ENCODE measurements around the gene NDUFA7. TPM values are rescaled to one million over a fixed set of nuclear protein-coding genes. Genes with fewer than 3 reads are reported as not detected.
"Not testable (repeated sequence)": the region's sequence is repeated elsewhere in the genome, so short reads cannot be mapped to it uniquely, and the experiment has no call there.

The NDUFA7 gene
- total RNA-seq, 2 experiments from 2014 or later: 84.2 to 85.1 TPM

DNA sequence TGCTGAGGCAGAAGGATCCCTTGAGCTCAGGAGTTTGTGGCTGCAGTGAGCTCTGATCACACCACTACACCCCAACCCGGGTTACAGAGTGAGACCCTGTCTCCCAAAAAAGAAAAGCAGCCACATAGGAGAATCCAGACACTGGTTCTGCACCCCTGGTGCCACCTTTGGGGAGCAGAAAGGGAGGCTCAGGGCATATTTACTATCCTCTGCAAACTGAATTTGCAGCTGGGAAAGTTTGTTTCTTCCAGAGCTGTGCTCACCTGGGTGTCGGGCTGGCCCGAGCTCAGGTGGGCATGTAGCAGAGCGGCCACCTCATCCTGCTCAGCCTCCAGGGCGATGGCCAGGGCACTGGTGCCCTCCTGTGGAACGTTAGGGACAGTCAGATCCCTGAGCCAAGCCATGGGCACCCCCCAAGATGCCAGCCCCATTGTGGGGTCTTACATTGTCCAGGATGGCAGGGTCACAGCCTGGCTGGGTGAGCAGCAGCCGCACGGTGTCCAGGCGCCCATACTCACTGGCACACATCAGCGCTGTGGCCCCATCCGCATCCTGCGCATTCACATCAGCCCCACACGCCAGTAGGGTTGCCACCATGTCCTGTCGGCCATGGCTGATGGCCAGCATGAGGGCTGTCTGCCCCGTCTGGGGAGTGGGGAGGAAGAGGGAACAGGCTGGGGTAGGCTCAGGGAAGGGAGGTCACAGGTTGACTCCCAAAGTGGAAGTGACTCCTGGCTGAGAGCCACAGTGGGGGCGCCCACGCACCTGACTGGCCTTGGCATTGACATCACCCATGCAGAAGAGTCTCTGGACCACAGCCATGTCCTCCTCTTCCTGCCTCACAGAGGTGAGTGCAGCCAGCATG, 3.2 kb upstream of the NDUFA7 start:
- CTCF ChIA-PET: interaction anchor here (0.7 to 2.1 kb wide), 4 partner anchors 10 to 64 kb away, joined by 3 to 9 read pairs (median 6); no protein-coding TSS in a partner anchor
- intact Hi-C loops (cut with micrococcal nuclease): no loop called here
- Mint-ChIP-seq H3K4me3 (peak overlapping the region; percentile 8), H3K36me3 (peaks cover 31% of the 10 kb centered on the region), H3K9me3 (no peaks in the 10 kb centered on the region), H3K4me1 (ENCODE audit: low read depth) (peaks cover 28% of the 10 kb centered on the region), H3K27ac (no peak overlapping the region), H3K27me3 (no peaks in the 10 kb centered on the region)
- no peak for DNase-seq
- POLR2A ChIA-PET: interaction anchor here (1.2 kb wide), 1 partner anchor 9 kb away, joined by 4 read pairs; no protein-coding TSS in a partner anchor

DNA sequence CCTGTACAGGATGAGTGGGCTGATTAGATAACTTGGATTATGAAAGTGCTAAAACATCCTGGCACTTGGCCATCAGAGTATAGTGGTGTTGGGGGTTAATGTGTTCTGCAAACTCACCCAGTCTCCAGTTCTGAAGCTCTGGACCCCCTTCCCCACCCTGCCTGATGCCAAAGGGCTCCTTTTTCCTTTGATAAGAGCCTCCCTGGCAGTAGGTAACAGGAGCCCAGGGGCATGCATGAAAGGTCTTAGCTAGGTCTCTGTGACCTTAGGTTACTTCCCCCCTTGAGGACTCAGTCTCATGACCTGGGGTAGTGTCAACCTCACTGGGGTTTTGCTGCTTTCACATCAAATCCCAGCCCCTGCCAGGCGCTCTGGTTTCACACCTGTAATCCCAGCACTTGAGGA, 2.6 kb upstream of the NDUFA7 start:
- H3K36me3 Mint-ChIP-seq: peaks cover 31% of the 10 kb centered on the region
- CTCF ChIA-PET: interaction anchor here (0.7 to 2.1 kb wide), 3 partner anchors 12 to 64 kb away, joined by 3 to 9 read pairs (median 7); no protein-coding TSS in a partner anchor
- intact Hi-C loops (cut with micrococcal nuclease): no loop called here
- DNase-seq: no peak
- no peaks in the 10 kb centered on the region for H3K27me3 Mint-ChIP-seq
- no peaks in the 10 kb centered on the region for H3K9me3 Mint-ChIP-seq
- peaks cover 33% of the 10 kb centered on the region for H3K4me1 Mint-ChIP-seq (ENCODE audit: low read depth)
- POLR2A ChIA-PET: interaction anchor here (1.2 kb wide), 1 partner anchor 10 kb away, joined by 4 read pairs; no protein-coding TSS in a partner anchor
- peak overlapping the region; percentile 8 for H3K4me3 Mint-ChIP-seq
- no peak overlapping the region for H3K27ac Mint-ChIP-seq

DNA sequence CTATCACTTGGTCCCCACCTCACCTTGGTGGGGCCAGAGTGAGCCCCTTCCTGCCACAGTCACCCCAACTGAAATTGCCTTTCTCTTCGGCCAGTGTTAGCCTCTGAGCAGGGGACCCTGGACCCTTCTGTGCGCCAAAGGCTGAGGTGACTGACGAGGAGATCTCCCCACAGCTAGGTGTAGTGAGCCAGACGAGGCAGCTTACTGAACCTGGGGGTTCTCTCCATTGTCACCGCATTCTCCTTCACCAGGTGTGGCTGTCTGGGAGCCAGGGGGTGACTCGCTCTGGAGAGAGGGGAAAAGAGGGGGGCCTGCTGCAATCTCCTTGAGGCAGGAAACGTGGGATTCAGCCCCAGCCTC, 1.4 kb upstream of the NDUFA7 start:
- intact Hi-C loops (cut with micrococcal nuclease): no loop called here
- peaks cover 31% of the 10 kb centered on the region for H3K36me3 Mint-ChIP-seq
- DNase-seq: no peak
- H3K27me3 Mint-ChIP-seq: no peaks in the 10 kb centered on the region
- peak overlapping the region; percentile 99 for H3K4me3 Mint-ChIP-seq
- peak overlapping the region; percentile 91 for H3K27ac Mint-ChIP-seq
- peaks cover 33% of the 10 kb centered on the region for H3K4me1 Mint-ChIP-seq (ENCODE audit: low read depth)
- CTCF ChIA-PET: interaction anchor here (2.1 kb wide), 1 partner anchor 13 kb away, joined by 9 read pairs; no protein-coding TSS in a partner anchor
- POLR2A ChIA-PET: interaction anchor here (1.0 kb wide), 1 partner anchor 379 kb away, joined by 4 read pairs; the partner anchor contains the start of gene TIMM44
- H3K9me3 Mint-ChIP-seq: no peaks in the 10 kb centered on the region

DNA sequence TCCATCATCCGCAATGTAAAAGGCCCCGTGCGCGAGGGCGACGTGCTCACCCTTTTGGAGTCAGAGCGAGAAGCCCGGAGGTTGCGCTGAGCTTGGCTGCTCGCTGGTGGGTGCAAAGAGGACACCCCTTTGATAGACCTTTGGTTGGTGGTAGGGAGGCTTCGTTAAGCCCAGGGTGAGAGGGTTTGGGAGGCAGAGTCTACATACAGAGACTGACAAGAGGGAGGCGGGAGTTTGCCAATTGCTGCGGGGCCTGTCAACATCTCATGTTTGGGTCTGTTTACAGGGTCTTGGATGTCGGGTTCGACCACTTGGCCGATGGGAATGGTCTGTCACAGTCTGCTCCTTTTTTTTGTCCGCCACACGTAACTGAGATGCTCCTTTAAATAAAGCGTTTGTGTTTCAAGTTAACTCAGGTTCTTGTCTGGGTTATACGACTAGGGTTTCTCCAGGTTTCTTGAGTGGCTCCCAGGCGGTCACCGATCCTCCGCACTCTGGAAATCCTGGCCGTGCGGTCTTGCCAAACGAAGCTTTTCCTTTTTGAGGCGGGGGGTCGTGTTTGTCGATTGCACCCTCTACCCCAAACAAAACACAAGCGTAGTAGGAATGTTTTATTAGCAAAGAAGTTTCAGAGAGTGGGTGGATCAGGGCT, 937 bp upstream of the NDUFA7 start:
- intact Hi-C loops (cut with micrococcal nuclease): loop anchor here (1.0 kb wide), 3 partner anchors 14 to 379 kb away; partner anchors contain the start of genes CD320, RAB11B and TIMM44
- Mint-ChIP-seq H3K27me3 (no peaks in the 10 kb centered on the region), H3K27ac (peak overlapping the region; percentile 91), H3K4me3 (peak overlapping the region; percentile 99), H3K9me3 (no peaks in the 10 kb centered on the region), H3K4me1 (ENCODE audit: low read depth) (peaks cover 33% of the 10 kb centered on the region), H3K36me3 (peaks cover 31% of the 10 kb centered on the region)
- POLR2A ChIA-PET: interaction anchor here (0.9 to 1.5 kb wide), 6 partner anchors 12 to 191 kb away, joined by 3 to 8 read pairs (median 3); partner anchors contain the start of genes HNRNPM and ZNF414
- CTCF ChIA-PET: interaction anchor here (1.9 to 2.1 kb wide), 2 partner anchors 13 to 14 kb away, joined by 7 to 9 read pairs; no protein-coding TSS in a partner anchor
- DNase-seq: no peak

DNA sequence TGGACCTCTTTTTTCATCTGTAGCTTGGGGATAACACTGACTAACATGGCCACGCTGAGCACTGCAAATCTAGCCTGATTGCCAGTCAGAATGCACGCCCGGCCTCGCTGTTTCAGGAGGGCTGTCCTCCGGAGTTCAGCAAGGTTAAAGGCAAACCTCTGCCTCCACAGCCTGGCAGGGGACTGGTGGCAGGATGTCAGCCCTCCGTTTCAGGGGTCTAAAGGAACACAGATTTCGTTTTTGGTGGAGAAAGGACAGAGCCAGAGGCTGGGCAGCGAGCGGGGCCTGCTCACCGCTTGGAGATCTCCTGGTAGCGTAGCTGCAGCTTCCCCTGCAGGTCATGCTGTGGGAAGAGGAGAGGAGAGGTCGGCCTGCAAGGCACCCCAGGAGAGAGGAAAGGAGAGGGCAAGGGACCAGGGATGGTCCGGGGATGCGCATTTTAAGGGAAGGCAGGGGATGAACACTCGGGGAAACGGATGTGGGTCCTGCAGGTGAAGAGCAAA, 560 bp downstream of the NDUFA7 start:
- Mint-ChIP-seq H3K4me3 (peak overlapping the region; percentile 99), H3K36me3 (peaks cover 34% of the 10 kb centered on the region), H3K9me3 (no peaks in the 10 kb centered on the region), H3K4me1 (ENCODE audit: low read depth) (peaks cover 33% of the 10 kb centered on the region), H3K27ac (peak overlapping the region; percentile 91), H3K27me3 (no peaks in the 10 kb centered on the region)
- peak; percentile 52 for DNase-seq
- CTCF ChIA-PET: interaction anchor here (0.8 to 1.9 kb wide), 3 partner anchors 15 to 257 kb away, joined by 3 to 7 read pairs (median 4); no protein-coding TSS in a partner anchor
- intact Hi-C loops (cut with micrococcal nuclease): loop anchor here (1.0 kb wide), 3 partner anchors 12 to 377 kb away; partner anchors contain the start of genes CD320, RAB11B and TIMM44
- POLR2A ChIA-PET: interaction anchor here (1.4 to 1.6 kb wide), 5 partner anchors 9 to 193 kb away, joined by 3 to 8 read pairs (median 3); partner anchors contain the start of gene ZNF414

DNA sequence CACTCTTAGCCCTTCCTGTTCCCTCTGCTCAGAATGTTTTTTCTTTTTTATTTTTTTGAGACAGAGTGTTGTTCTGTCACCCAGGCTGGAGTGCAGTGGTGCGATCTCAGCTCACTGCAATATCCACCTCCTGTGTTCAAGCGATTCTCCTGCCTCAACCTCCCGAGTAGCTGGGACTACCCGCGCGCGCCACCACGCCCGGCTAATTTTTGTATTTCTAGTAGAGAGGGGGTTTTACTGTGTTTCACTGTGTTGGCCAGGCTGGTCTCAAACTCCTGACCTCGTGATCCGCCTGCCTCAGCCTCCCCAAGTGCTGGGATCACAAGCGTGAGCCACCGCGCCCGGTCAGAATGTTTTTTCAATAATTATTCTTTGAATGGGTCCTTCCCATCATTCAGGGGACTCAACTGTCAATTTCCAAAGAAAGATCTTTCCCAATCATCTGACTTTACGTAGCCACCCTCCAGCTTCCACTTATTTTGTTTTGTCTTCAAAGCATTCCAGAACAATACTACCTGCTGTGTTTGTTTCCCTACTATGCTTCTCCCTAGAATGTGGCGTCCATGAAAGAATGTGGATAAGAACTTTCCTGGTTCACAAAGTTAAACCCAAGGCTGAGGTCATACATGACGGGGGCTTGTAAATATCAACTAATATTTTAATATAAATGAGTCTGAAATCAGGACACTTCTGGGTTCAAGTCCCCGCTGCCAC, 1.2 kb downstream of the NDUFA7 start:
- ChIA-PET POLR2A (interaction anchor here (1.6 kb wide), 1 partner anchor 8 kb away, joined by 4 read pairs; no protein-coding TSS in a partner anchor), CTCF (interaction anchor here (0.8 to 1.9 kb wide), 3 partner anchors 15 to 258 kb away, joined by 3 to 7 read pairs (median 4); no protein-coding TSS in a partner anchor)
- intact Hi-C loops (cut with micrococcal nuclease): no loop called here
- Mint-ChIP-seq H3K9me3 (no peaks in the 10 kb centered on the region), H3K36me3 (peaks cover 36% of the 10 kb centered on the region), H3K27me3 (no peaks in the 10 kb centered on the region), H3K27ac (peak overlapping the region; percentile 16), H3K4me3 (peak overlapping the region; percentile 99), H3K4me1 (ENCODE audit: low read depth) (peaks cover 33% of the 10 kb centered on the region)
- DNase-seq: no peak

DNA sequence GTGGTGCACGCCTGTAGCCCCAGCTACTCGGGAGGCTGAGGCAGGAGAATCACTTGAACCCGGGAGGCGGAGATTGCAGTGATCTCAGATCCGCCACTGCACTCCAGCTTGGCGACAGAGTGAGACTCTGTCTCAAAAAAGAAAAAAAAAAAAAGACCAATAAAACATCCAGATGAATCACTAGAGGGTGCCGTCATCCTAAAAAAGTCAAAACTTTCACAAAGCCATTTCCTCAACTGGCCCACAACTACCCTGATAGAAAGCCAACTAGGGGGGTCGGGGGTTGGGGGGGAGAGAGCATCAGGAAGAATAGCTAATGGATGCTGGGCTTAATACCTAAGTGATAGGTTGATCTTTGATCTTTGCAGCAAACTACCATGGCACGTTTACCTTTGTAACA, 2.3 kb downstream of the NDUFA7 start:
- DNase-seq; H3K27me3 Mint-ChIP-seq; H3K27ac Mint-ChIP-seq; H3K4me3 Mint-ChIP-seq; intact Hi-C loops (cut with micrococcal nuclease); POLR2A ChIA-PET; H3K9me3 Mint-ChIP-seq: not testable (repeated sequence)
- peaks cover 31% of the 10 kb centered on the region for H3K4me1 Mint-ChIP-seq (ENCODE audit: low read depth)
- CTCF ChIA-PET: interaction anchor here (0.7 kb wide), 1 partner anchor 35 kb away, joined by 3 read pairs; no protein-coding TSS in a partner anchor
- peaks cover 33% of the 10 kb centered on the region for H3K36me3 Mint-ChIP-seq

DNA sequence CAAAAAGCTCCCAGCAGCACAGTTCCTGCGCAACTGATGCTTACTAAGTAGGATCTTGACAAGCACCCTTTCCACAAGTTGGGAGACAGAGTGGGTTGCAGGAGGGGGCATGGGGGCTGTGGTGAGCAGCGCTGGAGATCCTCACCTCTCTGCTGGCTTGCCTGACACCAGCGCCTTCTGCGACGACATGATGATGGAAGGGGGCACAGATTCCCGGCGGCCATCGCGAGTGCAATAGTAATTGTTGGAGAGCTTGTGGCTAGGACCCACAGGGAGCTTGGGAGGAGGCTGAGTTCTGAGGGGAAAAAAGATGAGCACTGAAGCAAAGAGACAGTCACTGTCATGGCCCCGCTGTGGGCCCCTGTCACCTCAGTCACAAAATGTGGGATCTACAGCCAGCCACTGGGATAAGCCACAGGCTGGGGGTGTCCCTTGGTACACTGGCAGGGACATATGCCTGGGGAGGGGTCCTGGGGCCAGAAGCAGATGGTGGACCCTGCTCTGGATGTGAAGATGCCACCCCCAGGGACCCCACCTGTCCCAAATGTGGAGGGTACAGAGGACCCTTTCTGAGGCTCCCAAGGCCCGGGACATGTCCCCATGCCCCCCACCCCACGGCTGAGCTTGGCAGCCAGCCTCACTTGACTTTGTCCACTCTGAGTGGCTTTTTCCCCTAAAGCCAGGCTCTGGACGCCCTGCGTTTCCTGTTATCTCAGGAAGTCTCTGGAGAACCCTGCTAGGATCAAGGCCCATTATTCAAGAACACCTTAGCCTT, 4.6 kb downstream of the NDUFA7 start:
- intact Hi-C loops (cut with micrococcal nuclease): no loop called here
- peaks cover 12% of the 10 kb centered on the region for H3K36me3 Mint-ChIP-seq
- CTCF ChIA-PET: no interaction called here

DNA sequence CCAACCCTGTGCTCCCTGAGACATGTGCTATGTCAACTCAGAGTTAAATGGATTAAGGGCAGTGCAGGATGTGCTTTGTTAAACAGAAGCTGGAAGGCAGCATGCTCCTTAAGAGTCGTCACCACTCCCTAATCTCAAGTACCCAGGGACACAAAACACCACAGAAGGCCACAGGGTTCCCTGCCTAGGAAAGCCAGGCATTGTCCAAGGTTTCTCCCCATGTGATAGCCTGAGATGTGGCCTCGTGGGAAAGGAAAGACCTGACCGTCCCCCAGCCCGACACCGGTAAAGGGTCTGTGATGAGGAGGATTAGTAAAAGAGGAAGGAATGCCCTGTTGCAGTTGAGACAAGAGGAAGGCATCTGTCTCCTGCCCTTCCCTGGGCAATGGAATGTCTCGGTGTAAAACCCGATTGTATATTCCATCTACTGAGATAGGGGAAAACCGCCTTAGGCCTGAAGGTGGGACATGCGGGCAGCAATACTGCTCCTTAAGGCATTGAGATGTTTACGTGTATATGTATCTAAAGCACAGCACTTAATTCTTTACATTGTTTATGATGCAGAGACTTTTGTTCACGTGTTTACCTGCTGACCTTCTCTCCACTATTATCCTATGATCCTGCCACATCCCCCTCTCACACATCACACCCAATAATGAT, 6.1 kb downstream of the NDUFA7 start:
- intact Hi-C loops (cut with micrococcal nuclease); H3K4me3 Mint-ChIP-seq; H3K27me3 Mint-ChIP-seq; H3K27ac Mint-ChIP-seq; H3K36me3 Mint-ChIP-seq; CTCF ChIA-PET; DNase-seq; H3K9me3 Mint-ChIP-seq; POLR2A ChIA-PET: not testable (repeated sequence)
- H3K4me1 Mint-ChIP-seq (ENCODE audit: low read depth): peaks cover 11% of the 10 kb centered on the region

More for the DNA sequence above, 4.6 kb downstream of the NDUFA7 start:
- no peak for DNase-seq
- Mint-ChIP-seq H3K27me3 (no peaks in the 10 kb centered on the region), H3K27ac (no peak overlapping the region), H3K4me3 (no peak overlapping the region), H3K4me1 (ENCODE audit: low read depth) (peaks cover 13% of the 10 kb centered on the region), H3K9me3 (no peaks in the 10 kb centered on the region)
- POLR2A ChIA-PET: no interaction called here

DNA sequence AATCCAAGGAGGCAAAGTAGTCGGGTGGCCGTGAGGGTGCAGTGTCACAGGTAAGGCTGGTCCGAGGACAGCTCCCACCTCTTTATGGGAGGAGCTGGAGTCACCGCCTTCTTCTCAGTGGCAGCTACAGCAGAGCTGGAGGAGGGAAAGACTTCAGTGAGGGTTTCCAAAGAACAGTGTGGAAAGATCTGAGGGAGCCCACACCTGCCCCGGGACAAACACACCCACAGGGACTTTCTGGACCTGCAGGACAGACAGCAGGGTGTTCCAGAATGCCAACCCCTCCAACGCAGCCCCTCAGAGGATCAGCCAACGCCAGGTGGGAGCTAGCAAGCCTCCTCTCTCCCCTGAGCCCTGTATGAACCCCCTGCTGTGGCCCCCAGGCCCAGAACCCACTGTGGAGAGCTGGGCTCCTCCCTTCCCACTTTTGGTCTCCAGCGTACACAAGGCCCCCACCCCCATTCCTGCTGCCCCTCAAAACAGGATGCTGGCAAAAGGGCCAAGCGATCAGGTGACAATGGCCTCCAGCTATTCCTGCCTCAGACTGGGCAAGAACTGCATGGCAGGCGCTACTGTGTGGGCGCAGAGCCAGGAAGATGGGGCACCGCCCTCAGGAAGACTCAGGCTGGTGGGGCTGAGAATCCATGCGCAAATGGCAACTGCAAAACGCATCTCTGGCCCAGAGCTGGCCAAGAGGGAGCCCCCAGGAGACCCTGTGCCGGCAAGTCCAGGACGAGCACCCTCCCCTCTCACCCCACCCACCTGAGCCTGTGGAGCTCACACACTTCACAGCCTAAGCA, 9.5 kb downstream of the NDUFA7 start:
- H3K36me3 Mint-ChIP-seq: peaks cover 12% of the 10 kb centered on the region
- H3K27ac Mint-ChIP-seq: no peak overlapping the region
- H3K4me3 Mint-ChIP-seq: no peak overlapping the region
- no peaks in the 10 kb centered on the region for H3K27me3 Mint-ChIP-seq
- DNase-seq: no peak
- ChIA-PET POLR2A (interaction anchor here (0.9 kb wide), 1 partner anchor 9 kb away, joined by 4 read pairs; the partner anchor contains the start of gene NDUFA7), CTCF (interaction anchor here (1.2 kb wide), 1 partner anchor 24 kb away, joined by 3 read pairs; no protein-coding TSS in a partner anchor)
- intact Hi-C loops (cut with micrococcal nuclease): no loop called here
- H3K9me3 Mint-ChIP-seq: no peaks in the 10 kb centered on the region
- H3K4me1 Mint-ChIP-seq (ENCODE audit: low read depth): peaks cover 22% of the 10 kb centered on the region
